Fibroblast of the aortic adventitia (primary cell): ENCODE results near the gene WWC2. TPM values are rescaled to one million over a fixed set of nuclear protein-coding genes. Genes with fewer than 3 reads are reported as not detected.

Source experiments
- DNase-seq: peaks from one replicate; pipeline ENCODE4 v3.0.0-alpha.2; 2010; ENCODE audit warnings: low read depth
- H3K4me3 ChIP-seq: 2 replicates; pipeline ENCODE4 v1.5.1; 2011; ENCODE audit warnings: low read depth, mild to moderate bottlenecking, control low read depth, low read length, moderate library complexity
- total RNA-seq: library from RNA; depleted of rRNA; stranded (reverse); fragments of >200 nt; gene quantifications from 2 replicates; pipeline ENCODE4 v1.2.3, GENCODE V29; 2012; ENCODE audit warnings: low replicate concordance
- TF ChIP-seq, protein P1 (sequence below): IDR thresholded peaks from 2 replicates; pipeline ENCODE4 v1.5.1; 2011; ENCODE audit warnings: mild to moderate bottlenecking, low read length, control low read depth, inconsistent platforms; ENCODE audit not compliant: insufficient read depth

WWC2 gene
- total RNA-seq: 21.5 and 47.0 TPM in 2 replicates

DNA sequence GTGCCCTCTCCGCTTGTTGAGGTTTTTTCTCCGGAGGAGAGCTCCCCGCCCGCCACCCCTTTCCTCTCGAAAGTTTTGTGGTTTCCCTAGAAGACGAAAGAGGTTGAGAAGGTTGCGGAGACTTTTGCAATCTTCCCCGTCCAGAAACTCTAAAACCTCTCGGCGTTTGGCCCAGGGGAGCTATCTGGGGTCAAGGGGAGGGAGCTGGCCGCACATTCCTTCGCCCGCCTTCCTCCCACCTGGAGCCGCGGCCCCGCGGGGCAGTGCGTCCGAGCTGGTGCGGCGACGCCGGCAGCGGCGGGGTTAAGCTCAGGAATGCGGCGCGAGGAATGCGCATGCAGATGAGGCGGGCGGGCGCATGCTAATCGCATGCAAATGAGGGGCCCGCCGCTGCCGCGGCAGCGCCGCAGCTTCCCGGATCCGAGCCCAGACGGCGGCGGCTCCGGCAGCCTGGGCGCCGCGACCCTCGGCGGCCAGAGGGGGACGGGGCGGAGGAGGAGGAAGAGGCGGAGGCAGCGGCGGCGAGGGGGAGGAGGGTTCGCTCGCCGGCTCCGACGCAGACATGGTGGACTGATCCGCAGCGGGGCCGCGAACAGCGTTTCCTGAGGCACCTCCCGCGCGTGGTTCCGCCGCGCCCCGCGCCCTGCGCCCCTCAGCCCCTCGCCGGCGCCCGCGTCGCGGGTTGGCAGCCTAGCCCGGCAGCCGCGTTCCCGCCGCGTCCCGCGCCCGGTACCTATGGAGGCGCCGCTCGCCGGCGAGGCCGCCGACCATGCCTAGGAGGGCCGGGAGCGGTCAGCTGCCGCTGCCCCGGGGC, at the start of gene WWC2:
Gene WWC2 (plus strand): TSS at position 535 of the 814 bp plus-strand sequence. CDS start 235 bp downstream, at position 770.
- DNase-seq: peak; percentile 88
- peak within 1 kb of the TSS; percentile 89 for H3K4me3 ChIP-seq
- TF ChIP-seq, protein P1, sequence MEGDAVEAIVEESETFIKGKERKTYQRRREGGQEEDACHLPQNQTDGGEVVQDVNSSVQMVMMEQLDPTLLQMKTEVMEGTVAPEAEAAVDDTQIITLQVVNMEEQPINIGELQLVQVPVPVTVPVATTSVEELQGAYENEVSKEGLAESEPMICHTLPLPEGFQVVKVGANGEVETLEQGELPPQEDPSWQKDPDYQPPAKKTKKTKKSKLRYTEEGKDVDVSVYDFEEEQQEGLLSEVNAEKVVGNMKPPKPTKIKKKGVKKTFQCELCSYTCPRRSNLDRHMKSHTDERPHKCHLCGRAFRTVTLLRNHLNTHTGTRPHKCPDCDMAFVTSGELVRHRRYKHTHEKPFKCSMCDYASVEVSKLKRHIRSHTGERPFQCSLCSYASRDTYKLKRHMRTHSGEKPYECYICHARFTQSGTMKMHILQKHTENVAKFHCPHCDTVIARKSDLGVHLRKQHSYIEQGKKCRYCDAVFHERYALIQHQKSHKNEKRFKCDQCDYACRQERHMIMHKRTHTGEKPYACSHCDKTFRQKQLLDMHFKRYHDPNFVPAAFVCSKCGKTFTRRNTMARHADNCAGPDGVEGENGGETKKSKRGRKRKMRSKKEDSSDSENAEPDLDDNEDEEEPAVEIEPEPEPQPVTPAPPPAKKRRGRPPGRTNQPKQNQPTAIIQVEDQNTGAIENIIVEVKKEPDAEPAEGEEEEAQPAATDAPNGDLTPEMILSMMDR: no peak

DNA sequence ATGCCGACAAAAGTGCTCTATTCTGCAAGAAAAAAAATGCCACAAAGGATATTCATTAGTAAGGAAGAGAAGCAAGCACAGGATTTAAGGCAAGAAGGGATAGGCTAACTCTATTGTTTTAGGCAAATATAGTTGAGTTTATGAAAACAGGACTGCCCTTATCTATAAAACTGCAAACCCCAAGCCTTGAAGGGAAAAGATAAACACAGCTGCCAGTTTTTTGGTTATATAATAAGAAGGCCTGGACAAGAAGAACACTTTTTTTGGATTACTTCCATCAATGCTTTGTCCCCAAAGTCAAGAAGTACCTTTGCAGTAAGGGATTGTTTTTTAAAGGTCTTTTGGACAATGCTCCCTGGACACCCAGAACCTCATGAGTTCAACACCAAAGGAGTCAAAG, 45.4 kb upstream of the WWC2 start:
- TF ChIP-seq, protein P1: no peak
- DNase-seq: no peak

DNA sequence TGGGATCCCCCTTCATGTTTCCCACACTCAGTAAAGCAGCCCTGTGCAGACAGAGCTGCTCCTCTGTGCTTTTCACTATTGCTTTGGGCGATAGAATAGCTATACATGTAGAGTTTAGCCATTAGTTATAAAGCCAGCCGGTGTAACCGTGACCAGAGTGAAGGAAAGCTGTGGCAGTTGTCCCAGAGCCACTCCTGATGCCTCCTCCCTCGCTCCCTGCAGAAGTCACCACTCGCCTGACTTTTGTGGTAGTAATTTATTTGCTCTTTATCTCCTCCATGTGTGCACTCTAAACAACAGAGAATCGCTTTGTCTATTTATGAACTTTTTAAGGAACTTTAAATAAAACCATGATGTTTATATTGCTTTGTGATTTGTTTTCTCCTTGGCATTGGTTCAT, 41.8 kb upstream of the WWC2 start:
- DNase-seq: no peak
- TF ChIP-seq, protein P1: no peak
- H3K4me3 ChIP-seq: no peak overlapping the region

More for the DNA sequence above, 45.4 kb upstream of the WWC2 start:
- no peak overlapping the region for H3K4me3 ChIP-seq

DNA sequence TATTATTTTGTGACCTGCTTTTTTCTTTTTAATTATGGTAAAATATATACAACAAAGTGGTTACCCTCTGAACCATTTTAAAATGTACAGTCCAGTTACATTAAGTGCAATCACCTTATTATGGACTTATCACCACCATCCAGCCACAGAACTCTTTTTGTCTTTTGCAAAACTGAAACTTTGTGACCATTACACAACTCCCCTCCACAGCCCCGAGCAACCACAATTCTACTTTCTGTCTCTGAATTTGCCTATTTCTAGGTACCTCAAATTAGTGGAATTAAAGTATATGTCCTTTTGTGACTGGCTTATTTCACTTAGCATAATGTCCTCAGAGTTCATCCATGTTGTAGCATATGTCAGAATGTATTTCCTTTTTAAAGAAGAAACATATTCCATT, 39.3 kb upstream of the WWC2 start:
- no peak overlapping the region for H3K4me3 ChIP-seq
- no peak for DNase-seq
- TF ChIP-seq, protein P1: no peak

DNA sequence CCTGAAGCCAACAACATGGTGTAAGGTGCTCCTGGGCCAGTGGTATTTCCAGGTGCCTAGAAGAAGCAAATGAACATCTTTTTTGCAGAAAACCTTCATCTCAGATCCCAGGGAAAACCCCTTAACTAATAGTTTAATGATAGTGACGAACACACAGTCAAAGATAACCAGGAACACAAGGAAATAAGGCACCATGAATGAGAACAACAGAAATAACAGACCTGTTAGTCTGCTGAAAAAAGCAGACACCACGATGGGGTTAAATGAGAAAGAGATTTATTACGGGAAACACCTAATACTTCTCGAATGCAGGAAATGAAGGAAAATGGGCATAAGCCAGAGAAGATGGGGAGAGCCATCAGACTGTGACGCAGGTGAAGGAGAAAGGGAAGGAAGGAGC, 30.6 kb upstream of the WWC2 start:
- TF ChIP-seq, protein P1: no peak
- H3K4me3 ChIP-seq: no peak overlapping the region
- no peak for DNase-seq

DNA sequence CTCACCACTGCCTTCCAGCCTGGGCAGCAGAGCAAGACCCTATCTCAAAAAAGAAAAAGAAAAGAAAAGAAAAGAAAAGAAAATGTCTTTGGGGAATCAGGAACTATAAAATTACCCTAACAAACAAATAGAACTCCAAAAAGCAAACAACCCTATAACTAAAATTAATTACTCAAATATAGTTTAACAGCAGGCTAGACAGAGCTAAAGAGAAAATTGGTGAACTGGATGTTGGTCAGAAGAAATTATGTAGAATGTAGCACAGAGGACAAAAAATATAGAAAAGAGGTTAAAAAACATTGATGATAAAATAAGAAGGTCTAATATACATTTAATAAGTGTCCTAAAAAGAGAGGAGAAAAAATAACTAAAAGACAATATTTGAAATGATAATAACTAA, 27.8 kb upstream of the WWC2 start:
- TF ChIP-seq, protein P1: no peak
- H3K4me3 ChIP-seq: no peak overlapping the region
- no peak for DNase-seq

DNA sequence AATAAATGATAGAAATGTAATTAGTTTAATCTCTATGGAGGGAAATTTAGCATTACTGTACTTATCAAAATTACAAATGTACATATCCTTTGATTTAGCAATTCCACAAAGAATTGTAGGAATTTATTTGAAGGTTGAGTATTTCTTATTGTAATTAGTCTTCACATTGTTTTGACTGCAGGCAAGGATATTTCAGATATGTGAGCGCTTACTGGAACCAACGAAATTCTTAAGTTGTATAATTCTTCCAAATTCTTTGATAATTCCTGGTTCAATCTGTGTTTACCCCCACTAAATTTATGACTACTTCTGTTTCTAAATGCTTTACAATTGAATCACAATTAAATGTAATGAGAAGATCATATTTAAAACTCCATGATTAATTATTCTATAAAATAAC, 26.9 kb upstream of the WWC2 start:
- TF ChIP-seq, protein P1: no peak
- no peak for DNase-seq
- no peak overlapping the region for H3K4me3 ChIP-seq
